WTC11 (cell line): ENCODE data around the gene SLC26A8. TPM values are rescaled to one million over a fixed set of nuclear protein-coding genes. Genes with fewer than 3 reads are reported as not detected.

ENCODE experiments used
- ATAC-seq: fragments of 200-7000 bp; cut with Tn5 transposase; 2 replicates; pipeline ENCODE4 v1.10.0; 2021; ENCODE audit warnings: mild to moderate bottlenecking, moderate library complexity
- CTCF ChIA-PET: fragments of 300-600 bp; sonication (Branson Sonifier 250); formaldehyde crosslinking; loops from one replicate; lab custom pipeline; 2021; ENCODE audit warnings: antibody characterized with exemption; lab: Charles Lee
- POLR2A ChIA-PET: fragments of 350-600 bp; sonication (Branson Sonifier 250); formaldehyde crosslinking; loops from one replicate; lab custom pipeline; 2021; ENCODE audit warnings: antibody characterized with exemption; lab: Charles Lee
- DNase-seq: peaks from one replicate; pipeline ENCODE4 v3.0.0; 2021; ENCODE audit warnings: low spot score
- H3K27ac Mint-ChIP-seq: 2 replicates; pipeline ENCODE4 v1.8.0; 2021; ENCODE audit warnings: mixed read lengths
- H3K27me3 Mint-ChIP-seq: 2 replicates; pipeline ENCODE4 v1.8.0; 2021; ENCODE audit warnings: low read depth, mild to moderate bottlenecking, moderate library complexity, mixed read lengths
- H3K36me3 Mint-ChIP-seq: 2 replicates; pipeline ENCODE4 v1.8.0; 2021; ENCODE audit warnings: mixed read lengths
- H3K4me1 Mint-ChIP-seq: 2 replicates; pipeline ENCODE4 v1.8.0; 2022; ENCODE audit warnings: mixed read lengths
- H3K4me3 Mint-ChIP-seq: 2 replicates; pipeline ENCODE4 v1.8.0; 2021; ENCODE audit warnings: mild to moderate bottlenecking, moderate library complexity, mixed read lengths
- H3K9me3 Mint-ChIP-seq: 2 replicates; pipeline ENCODE4 v1.8.0; 2021; ENCODE audit warnings: mixed read lengths
- ATF1 ChIP-seq: sonication (generic); formaldehyde crosslinking; IDR thresholded peaks from 2 replicates; pipeline ENCODE4 v1.8.1; 2023; ENCODE audit warnings: mild to moderate bottlenecking, moderate library complexity, missing genetic modification reagents
- ATF2 ChIP-seq: sonication (generic); formaldehyde crosslinking; IDR thresholded peaks from 2 replicates; pipeline ENCODE4 v1.8.1; 2022; ENCODE audit warnings: low read depth, missing genetic modification reagents, borderline replicate concordance
- E2F1 ChIP-seq: sonication (generic); formaldehyde crosslinking; IDR thresholded peaks from 2 replicates; pipeline ENCODE4 v1.8.0; 2022; ENCODE audit warnings: mild to moderate bottlenecking, missing genetic modification reagents
- ELF4 ChIP-seq: sonication (generic); formaldehyde crosslinking; IDR thresholded peaks from 2 replicates; pipeline ENCODE4 v1.8.1; 2022; ENCODE audit warnings: low read depth, mild to moderate bottlenecking, moderate library complexity, missing genetic modification reagents
- ETV6 ChIP-seq: sonication (generic); formaldehyde crosslinking; IDR thresholded peaks from 2 replicates; pipeline ENCODE4 v1.8.1; 2022; ENCODE audit warnings: mild to moderate bottlenecking, missing genetic modification reagents
- FOXP4 ChIP-seq: sonication (generic); formaldehyde crosslinking; IDR thresholded peaks from 2 replicates; pipeline ENCODE4 v1.8.0; 2022; ENCODE audit warnings: mild to moderate bottlenecking, missing genetic modification reagents
- GTF2I ChIP-seq: fragments of 250-450 bp; sonication (Bioruptor Pico); conservative IDR thresholded peaks from 2 replicates; pipeline ENCODE4 v1.4.0; 2021; ENCODE audit warnings: mild to moderate bottlenecking
- IRF1 ChIP-seq: sonication (generic); formaldehyde crosslinking; IDR thresholded peaks from 2 replicates; pipeline ENCODE4 v1.8.0; 2023; ENCODE audit warnings: missing genetic modification reagents
- IRF2 ChIP-seq: sonication (generic); formaldehyde crosslinking; IDR thresholded peaks from 2 replicates; pipeline ENCODE4 v1.8.0; 2022; ENCODE audit warnings: low read depth, missing genetic modification reagents, borderline replicate concordance
- JUN ChIP-seq: sonication (generic); formaldehyde crosslinking; IDR thresholded peaks from 2 replicates; pipeline ENCODE4 v1.8.0; 2023; ENCODE audit warnings: mild to moderate bottlenecking, missing genetic modification reagents
- MLX ChIP-seq: sonication (generic); formaldehyde crosslinking; IDR thresholded peaks from 2 replicates; pipeline ENCODE4 v1.8.1; 2023; ENCODE audit warnings: mild to moderate bottlenecking, missing genetic modification reagents, moderate library complexity
- NR2C2 ChIP-seq: sonication (generic); formaldehyde crosslinking; IDR thresholded peaks from 2 replicates; pipeline ENCODE4 v1.8.0; 2022; ENCODE audit warnings: mild to moderate bottlenecking, missing genetic modification reagents
- RELA ChIP-seq: sonication (generic); formaldehyde crosslinking; IDR thresholded peaks from 2 replicates; pipeline ENCODE4 v1.8.1; 2022; ENCODE audit warnings: missing genetic modification reagents, mild to moderate bottlenecking, borderline replicate concordance
- RORB ChIP-seq: fragments of 250-450 bp; sonication (Bioruptor Pico); IDR thresholded peaks from 2 replicates; pipeline ENCODE4 v1.9.0; 2021; ENCODE audit warnings: mild to moderate bottlenecking
- STAT6 ChIP-seq: sonication (generic); formaldehyde crosslinking; conservative IDR thresholded peaks from 2 replicates; pipeline ENCODE4 v1.8.1; 2023; ENCODE audit warnings: mild to moderate bottlenecking, low read depth, missing genetic modification reagents, moderate library complexity
- TEAD1 ChIP-seq: sonication (generic); formaldehyde crosslinking; IDR thresholded peaks from 2 replicates; pipeline ENCODE4 v1.8.0; 2022; ENCODE audit warnings: mild to moderate bottlenecking, missing genetic modification reagents
- ZBTB21 ChIP-seq: sonication (generic); formaldehyde crosslinking; IDR thresholded peaks from 2 replicates; pipeline ENCODE4 v1.8.1; 2023; ENCODE audit warnings: mild to moderate bottlenecking, missing genetic modification reagents, borderline replicate concordance
- ZBTB43 ChIP-seq: sonication (generic); formaldehyde crosslinking; IDR thresholded peaks from 2 replicates; pipeline ENCODE4 v1.8.1; 2023; ENCODE audit warnings: mild to moderate bottlenecking, missing genetic modification reagents
- ZNF423 ChIP-seq: fragments of 250-450 bp; sonication (Bioruptor Pico); IDR thresholded peaks from 2 replicates; pipeline ENCODE4 v2.1.2; 2022; ENCODE audit warnings: mild to moderate bottlenecking, moderate library complexity
- ZNF512 ChIP-seq: sonication (generic); formaldehyde crosslinking; IDR thresholded peaks from 2 replicates; pipeline ENCODE4 v1.8.1; 2022; ENCODE audit warnings: missing genetic modification reagents, borderline replicate concordance
- total RNA-seq: library from RNA; stranded (reverse); gene quantifications from 3 replicates; pipeline ENCODE4 v1.2.3, GENCODE V29; 2021
- TF ChIP-seq, protein P1 (sequence below): sonication (generic); formaldehyde crosslinking; conservative IDR thresholded peaks from 2 replicates; pipeline ENCODE4 v1.8.1; 2022; ENCODE audit warnings: mild to moderate bottlenecking, missing genetic modification reagents

SLC26A8 gene
- total RNA-seq, 1 experiment from 2014 or later: 0.50 TPM

- peaks cover 36% of the 10 kb centered on the region for H3K9me3 Mint-ChIP-seq
- H3K36me3 Mint-ChIP-seq: no peaks in the 10 kb centered on the region; the same call in 1 of the 2 replicates
- DNase-seq (no peak), ATAC-seq (no peak)
- POLR2A ChIA-PET: no interaction called here
- H3K4me3 Mint-ChIP-seq: no peak overlapping the region
- peaks cover 11% of the 10 kb centered on the region for H3K4me1 Mint-ChIP-seq
- H3K27me3 Mint-ChIP-seq: peaks cover 16% of the 10 kb centered on the region
- no peak overlapping the region for H3K27ac Mint-ChIP-seq
- CTCF ChIA-PET: no interaction called here
- TF ChIP-seq ELF4 (CRISPR knock-in tag) (no peak), MLX (CRISPR knock-in tag) (no peak), ZNF423 (CRISPR knock-in tag) (no peak), IRF2 (CRISPR knock-in tag) (no peak), ETV6 (CRISPR knock-in tag) (no peak), ATF2 (CRISPR knock-in tag) (no peak), FOXP4 (CRISPR knock-in tag) (no peak), ZBTB21 (CRISPR knock-in tag) (no peak), GTF2I (CRISPR knock-in tag) (no peak), NR2C2 (CRISPR knock-in tag) (no peak), E2F1 (CRISPR knock-in tag) (no peak), RELA (CRISPR knock-in tag) (no peak), TEAD1 (CRISPR knock-in tag) (no peak), JUN (no peak), ZNF512 (no peak)
- TF ChIP-seq, protein P1, sequence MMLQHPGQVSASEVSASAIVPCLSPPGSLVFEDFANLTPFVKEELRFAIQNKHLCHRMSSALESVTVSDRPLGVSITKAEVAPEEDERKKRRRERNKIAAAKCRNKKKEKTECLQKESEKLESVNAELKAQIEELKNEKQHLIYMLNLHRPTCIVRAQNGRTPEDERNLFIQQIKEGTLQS: no peak
Measured at GRCh38 chr6:35935469-35935868, 89.0 kb downstream of the SLC26A8 start.

DNA sequence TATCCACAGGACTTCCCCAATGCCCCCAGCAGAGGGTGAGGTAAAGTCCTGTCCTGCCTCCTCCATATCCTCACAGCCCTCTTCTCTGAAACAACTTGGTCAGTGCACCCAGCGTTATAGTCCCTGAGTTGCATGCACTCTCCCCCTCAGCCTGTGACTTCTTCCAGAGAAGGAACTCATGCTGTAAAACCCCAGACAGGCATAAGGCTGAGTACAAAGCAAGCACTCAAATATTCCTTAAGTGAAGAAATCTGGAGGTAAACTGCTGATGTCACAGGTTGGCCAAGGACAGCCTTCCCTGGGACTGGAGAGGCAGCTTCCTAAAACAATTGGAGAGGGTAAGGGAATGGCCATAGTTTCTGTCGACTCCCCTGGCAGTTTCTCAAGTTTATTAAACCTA is 90.6 kb downstream of the SLC26A8 start:
- H3K9me3 Mint-ChIP-seq: peaks cover 23% of the 10 kb centered on the region
- H3K27me3 Mint-ChIP-seq: peaks cover 17% of the 10 kb centered on the region
- peaks cover 7% of the 10 kb centered on the region for H3K4me1 Mint-ChIP-seq
- no peak overlapping the region for H3K4me3 Mint-ChIP-seq
- ChIA-PET POLR2A (interaction anchor here (0.6 kb wide), 1 partner anchor 506 kb away, joined by 3 read pairs; no protein-coding TSS in a partner anchor), CTCF (no interaction called here)
- H3K27ac Mint-ChIP-seq: no peak overlapping the region
- DNase-seq (no peak), ATAC-seq (no peak)
- no peaks in the 10 kb centered on the region; the same call in 1 of the 2 replicates for H3K36me3 Mint-ChIP-seq
- no peak for TF ChIP-seq ATF1 (CRISPR knock-in tag)
- no peak for TF ChIP-seq ETV6 (CRISPR knock-in tag)
- TF ChIP-seq, protein P1: no peak
- TF ChIP-seq IRF1 (CRISPR knock-in tag): no peak
- TF ChIP-seq GTF2I (CRISPR knock-in tag): no peak
- TF ChIP-seq RORB (CRISPR knock-in tag): no peak
- TF ChIP-seq STAT6: no peak
- no peak for TF ChIP-seq ZBTB43
